OCI-LY7 (cell line): Measurements from ENCODE around the gene SLC9A3. TPM values are rescaled to one million over a fixed set of nuclear protein-coding genes. Genes with fewer than 3 reads are reported as not detected.
"Not testable (repeated sequence)": the region's sequence is repeated elsewhere in the genome, so short reads cannot be mapped to it uniquely, and the experiment has no call there.

Source experiments
- BruUV-seq: library from RNA; stranded (reverse); fragments of 400-500 nt; replicated peaks from 2 replicates; lab custom pipeline; 2021; lab: Mats Ljungman, UMichigan
- CTCF ChIA-PET: fragments of 300-600 bp; sonication (Branson Sonifier 250); formaldehyde crosslinking; loops from one replicate; lab custom pipeline; 2022; ENCODE audit warnings: antibody characterized with exemption; ENCODE audit not compliant: unreplicated experiment; lab: Charles Lee
- POLR2A ChIA-PET: fragments of 300-600 bp; sonication (Branson Sonifier 250); formaldehyde crosslinking; loops from one replicate; lab custom pipeline; 2022; ENCODE audit warnings: antibody characterized with exemption; lab: Charles Lee
- DNase-seq: peaks from one replicate; pipeline ENCODE4 v3.0.0-alpha.2; 2015; ENCODE audit warnings: low spot score
- H2AFZ ChIP-seq: fragments of 200-600 bp; sonication (generic), shearing (Covaris generic); 2 replicates; pipeline ENCODE4 v1.6.1; 2014; ENCODE audit warnings: mild to moderate bottlenecking, antibody characterized with exemption, low read length, moderate library complexity
- H3K27ac ChIP-seq: fragments of 200-600 bp; sonication (generic); 2 replicates; pipeline ENCODE4 v1.5.1; 2014; ENCODE audit warnings: mixed run types, low read depth, mild to moderate bottlenecking, moderate library complexity, low read length, inconsistent platforms; ENCODE audit not compliant: poor library complexity, severe bottlenecking
- H3K36me3 ChIP-seq: fragments of 200-600 bp; sonication (generic); 2 replicates; pipeline ENCODE4 v1.6.1; 2014; ENCODE audit warnings: mild to moderate bottlenecking, antibody characterized with exemption, low read length, moderate library complexity, mixed read lengths; ENCODE audit not compliant: insufficient read depth
- H3K4me1 ChIP-seq: fragments of 200-600 bp; sonication (generic); 2 replicates; pipeline ENCODE4 v1.5.1; 2014; ENCODE audit warnings: mild to moderate bottlenecking, low read length; ENCODE audit not compliant: insufficient read depth, poor library complexity, severe bottlenecking
- H3K4me2 ChIP-seq: fragments of 200-600 bp; sonication (generic); 2 replicates; pipeline ENCODE4 v1.6.1; 2014; ENCODE audit warnings: mild to moderate bottlenecking, low read length
- H3K4me3 ChIP-seq: fragments of 200-600 bp; sonication (generic); 2 replicates; pipeline ENCODE4 v1.5.1; 2014; ENCODE audit warnings: mild to moderate bottlenecking, low read depth, low read length; ENCODE audit not compliant: poor library complexity, severe bottlenecking
- H3K79me2 ChIP-seq: fragments of 200-600 bp; sonication (generic); 2 replicates; pipeline ENCODE4 v1.6.1; 2016; ENCODE audit warnings: low read depth, mild to moderate bottlenecking, low read length, moderate library complexity, mixed read lengths; ENCODE audit not compliant: insufficient read depth
- H3K9me2 ChIP-seq: fragments of 200-600 bp; sonication (generic); 2 replicates; pipeline ENCODE4 v1.6.1; 2016; ENCODE audit warnings: mild to moderate bottlenecking, low read length, mixed read lengths; ENCODE audit not compliant: insufficient read depth
- H3K9me3 ChIP-seq: fragments of 200-600 bp; sonication (generic); 2 replicates; pipeline ENCODE4 v1.6.1; 2014; ENCODE audit warnings: mild to moderate bottlenecking, mixed run types, low read length, mixed read lengths
- H4K20me1 ChIP-seq: fragments of 200-600 bp; sonication (generic); 2 replicates; pipeline ENCODE4 v1.6.1; 2014; ENCODE audit warnings: mild to moderate bottlenecking, antibody characterized with exemption, low read length, moderate library complexity, mixed read lengths; ENCODE audit not compliant: insufficient read depth
- EZH2phosphoT487 ChIP-seq: fragments of 200-600 bp; sonication (generic); IDR thresholded peaks from 2 replicates; pipeline ENCODE4 v1.6.1; 2018; ENCODE audit warnings: low read depth, borderline replicate concordance, mild to moderate bottlenecking, mixed run types, antibody characterized with exemption, low read length, moderate library complexity, mixed read lengths
- intact Hi-C: fragments of 100-400 bp; cut with micrococcal nuclease; formaldehyde crosslinking; loops from one replicate; pipeline ENCODE4 v1.10.0; 2022; ENCODE audit not compliant: unreplicated experiment
- total RNA-seq, 2 experiments: library from RNA; depleted of rRNA in 1 of 2; stranded (reverse); fragments of >200 nt in 1 of 2; shearing (Covaris generic) in 1 of 2; gene quantifications; 2 replicates each; pipeline ENCODE4 v1.2.3, GENCODE V29; 2014 to 2022
- TF ChIP-seq, protein P1 (sequence below): fragments of 200-600 bp; sonication (generic); conservative IDR thresholded peaks from 2 replicates; pipeline ENCODE4 v1.5.1; 2014; ENCODE audit warnings: mild to moderate bottlenecking, antibody characterized with exemption, low read length, moderate library complexity, mixed read lengths

SLC9A3 gene
- total RNA-seq, 2 experiments from 2014 or later = 2.0 to 4.3 TPM

DNA sequence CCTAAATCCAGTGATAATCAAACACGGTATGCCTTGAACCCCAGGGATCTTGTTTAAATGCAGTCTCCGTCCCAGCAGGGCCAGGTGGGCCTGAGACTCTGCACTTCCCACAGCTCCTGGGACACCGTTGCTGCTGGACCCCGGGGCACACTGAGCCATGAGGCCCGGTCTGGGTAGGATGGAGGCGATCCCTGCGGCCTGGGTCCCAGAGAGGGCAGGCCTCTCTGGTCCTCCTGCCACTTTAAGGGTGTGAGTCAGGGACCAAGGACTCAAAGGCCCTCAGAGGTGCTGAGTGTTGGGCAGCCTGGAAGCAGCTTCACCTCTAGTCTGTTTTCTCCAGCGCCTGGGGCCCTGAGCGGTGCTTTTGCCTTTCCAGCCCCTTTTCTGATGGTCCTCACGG, 34.1 kb upstream of the SLC9A3 start:
- H3K79me2 ChIP-seq = no peaks in the 10 kb centered on the region
- H4K20me1 ChIP-seq = no peaks in the 10 kb centered on the region
- ChIA-PET POLR2A (no interaction called here), CTCF (no interaction called here)
- intact Hi-C loops = no loop called here
- no peak for TF ChIP-seq EZH2phosphoT487
- TF ChIP-seq, protein P1, sequence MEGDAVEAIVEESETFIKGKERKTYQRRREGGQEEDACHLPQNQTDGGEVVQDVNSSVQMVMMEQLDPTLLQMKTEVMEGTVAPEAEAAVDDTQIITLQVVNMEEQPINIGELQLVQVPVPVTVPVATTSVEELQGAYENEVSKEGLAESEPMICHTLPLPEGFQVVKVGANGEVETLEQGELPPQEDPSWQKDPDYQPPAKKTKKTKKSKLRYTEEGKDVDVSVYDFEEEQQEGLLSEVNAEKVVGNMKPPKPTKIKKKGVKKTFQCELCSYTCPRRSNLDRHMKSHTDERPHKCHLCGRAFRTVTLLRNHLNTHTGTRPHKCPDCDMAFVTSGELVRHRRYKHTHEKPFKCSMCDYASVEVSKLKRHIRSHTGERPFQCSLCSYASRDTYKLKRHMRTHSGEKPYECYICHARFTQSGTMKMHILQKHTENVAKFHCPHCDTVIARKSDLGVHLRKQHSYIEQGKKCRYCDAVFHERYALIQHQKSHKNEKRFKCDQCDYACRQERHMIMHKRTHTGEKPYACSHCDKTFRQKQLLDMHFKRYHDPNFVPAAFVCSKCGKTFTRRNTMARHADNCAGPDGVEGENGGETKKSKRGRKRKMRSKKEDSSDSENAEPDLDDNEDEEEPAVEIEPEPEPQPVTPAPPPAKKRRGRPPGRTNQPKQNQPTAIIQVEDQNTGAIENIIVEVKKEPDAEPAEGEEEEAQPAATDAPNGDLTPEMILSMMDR = no peak
- H3K9me3 ChIP-seq = no peaks in the 10 kb centered on the region
- DNase-seq = no peak
- H3K9me2 ChIP-seq = no peaks in the 10 kb centered on the region
- H3K36me3 ChIP-seq = no peaks in the 10 kb centered on the region
- H3K4me3 ChIP-seq = no peak overlapping the region
- no peak overlapping the region for H2AFZ ChIP-seq
- no peak overlapping the region for H3K27ac ChIP-seq
- no TSS peak for BruUV-seq
- no peaks in the 10 kb centered on the region for H3K4me1 ChIP-seq
- no peak overlapping the region for H3K4me2 ChIP-seq

DNA sequence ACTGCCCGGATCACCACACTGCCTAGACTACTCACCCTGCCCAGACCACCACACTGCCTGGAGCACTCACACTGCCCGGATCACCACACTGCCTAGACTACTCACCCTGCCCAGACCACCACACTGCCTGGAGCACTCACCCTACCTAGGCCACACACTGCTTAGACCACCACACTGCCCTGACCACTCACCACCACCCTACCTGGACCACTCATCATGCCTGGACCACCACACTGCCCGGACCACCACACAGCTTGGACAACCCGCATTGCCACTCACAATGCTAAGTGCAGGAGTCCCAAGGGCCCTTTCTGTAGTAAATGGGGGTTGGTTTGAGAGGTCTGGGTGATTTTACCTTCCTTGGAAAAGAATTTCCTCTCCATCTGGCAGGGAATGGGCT, 33.7 kb upstream of the SLC9A3 start:
- H2AFZ ChIP-seq, H3K4me1 ChIP-seq, H4K20me1 ChIP-seq, H3K27ac ChIP-seq, POLR2A ChIA-PET, H3K9me2 ChIP-seq, H3K79me2 ChIP-seq, intact Hi-C loops, H3K36me3 ChIP-seq, BruUV-seq, CTCF ChIA-PET, DNase-seq, H3K9me3 ChIP-seq, H3K4me3 ChIP-seq, H3K4me2 ChIP-seq: not testable (repeated sequence)

DNA sequence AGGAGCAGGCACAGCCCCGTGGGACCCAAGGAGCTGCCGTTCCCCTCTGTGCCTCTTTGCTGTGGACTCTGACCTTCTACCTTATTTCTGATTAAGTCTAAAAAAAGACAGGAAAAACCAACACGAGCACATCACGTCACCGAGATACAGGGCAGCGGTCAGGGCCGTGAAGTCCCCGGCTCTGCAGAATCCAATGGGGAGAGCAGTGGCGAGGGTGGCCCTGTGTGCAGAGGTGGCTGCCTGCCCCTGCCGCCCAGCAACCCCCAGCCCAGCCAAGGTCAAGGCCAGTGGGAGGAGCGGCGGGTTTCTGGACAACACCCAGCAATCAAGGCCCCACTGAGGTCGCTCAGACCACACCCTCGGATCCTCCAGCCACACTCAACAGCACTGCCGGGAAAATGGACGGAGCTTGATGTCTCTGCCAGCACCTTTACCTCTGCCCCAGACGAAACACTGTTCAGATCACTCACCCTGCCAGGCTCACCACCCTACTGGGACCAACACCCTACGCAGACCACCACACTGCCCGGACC, 32.7 kb upstream of the SLC9A3 start:
- no peak overlapping the region for H3K4me3 ChIP-seq
- BruUV-seq = no TSS peak
- POLR2A ChIA-PET = no interaction called here
- H3K4me2 ChIP-seq = no peak overlapping the region
- no peak for DNase-seq
- no peak for TF ChIP-seq EZH2phosphoT487
- TF ChIP-seq, protein P1 = no peak
- CTCF ChIA-PET = no interaction called here
- H2AFZ ChIP-seq = no peak overlapping the region
- H3K9me3 ChIP-seq = no peaks in the 10 kb centered on the region
- intact Hi-C loops = no loop called here
- H3K4me1 ChIP-seq = no peaks in the 10 kb centered on the region
- H3K79me2 ChIP-seq = no peaks in the 10 kb centered on the region
- no peaks in the 10 kb centered on the region for H4K20me1 ChIP-seq
- H3K9me2 ChIP-seq = no peaks in the 10 kb centered on the region
- no peak overlapping the region for H3K27ac ChIP-seq
- no peaks in the 10 kb centered on the region for H3K36me3 ChIP-seq
